ENCODE results near the gene KIDINS220.
A peak's percentile ranks its signal among the peaks of the same experiment; 100 is the strongest.

KIDINS220 gene

DNA sequence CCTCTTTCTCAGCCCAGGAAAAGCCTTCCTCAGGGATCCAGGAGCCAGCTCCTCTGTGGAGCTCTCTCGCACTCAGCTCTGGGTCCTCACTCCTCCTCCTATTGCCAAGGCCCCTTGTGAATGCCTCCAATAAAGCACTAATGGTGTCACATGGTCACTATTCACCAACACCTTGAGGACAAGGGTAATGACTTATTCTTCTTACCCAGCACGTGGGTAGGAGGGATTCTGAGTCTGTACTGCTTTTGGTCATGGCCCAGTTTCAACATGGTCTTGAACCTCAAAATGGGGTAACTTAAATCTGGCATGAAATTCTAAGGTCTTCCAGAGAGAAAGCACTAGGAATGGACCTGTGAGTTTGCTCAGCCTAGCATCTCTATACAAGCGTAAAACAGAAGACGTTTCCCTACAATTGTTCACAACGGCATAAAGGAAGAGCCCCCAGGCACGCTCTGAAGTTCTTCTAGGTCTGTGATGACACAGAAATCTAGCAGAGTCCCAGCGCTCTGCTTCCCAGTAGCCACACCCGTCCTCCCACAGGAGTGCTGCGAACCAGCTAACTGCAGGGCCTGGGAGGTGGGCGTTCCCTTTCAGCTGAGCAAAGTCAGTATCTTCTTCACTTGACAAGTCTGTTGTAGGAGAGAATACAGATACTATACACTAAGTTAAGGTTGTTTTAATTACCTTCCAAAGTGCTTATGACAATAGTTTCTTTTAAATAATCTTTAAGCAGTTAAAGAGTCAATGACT lies 14.6 kb upstream of the KIDINS220 start:
- peak in 38 of 56 donors; percentile 2 to 82 (median 31) for DNase-seq

- no peak for DNase-seq
Observed at GRCh38 chr2:8850845-8851487, 13.6 kb upstream of the KIDINS220 start.

DNA sequence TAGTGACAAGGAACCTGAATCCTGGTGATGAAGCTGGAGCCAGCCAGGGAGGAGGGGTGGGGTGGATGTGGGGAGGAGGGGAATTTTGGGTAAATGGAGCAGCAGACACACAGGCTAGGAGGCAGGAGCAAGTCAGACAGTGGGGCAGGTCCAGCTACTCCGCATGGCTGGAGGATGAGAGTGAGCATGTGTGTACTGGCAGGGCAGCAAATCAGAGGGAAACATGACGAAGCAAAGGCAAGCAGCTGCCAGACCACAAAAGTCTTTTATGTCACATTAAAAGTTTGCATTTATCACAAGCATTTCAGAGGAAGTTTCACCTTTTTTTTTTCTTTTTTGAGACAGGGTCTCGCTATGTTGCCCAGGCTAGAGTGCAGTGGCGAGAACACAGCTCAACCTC lies 11.9 kb upstream of the KIDINS220 start:
- no peak for DNase-seq

GRCh38 chr2:8848328-8849100 lies 11.1 kb upstream of the KIDINS220 start:
- DNase-seq: no peak

GRCh38 chr2:8847400-8847799 lies 10.0 kb upstream of the KIDINS220 start:
- DNase-seq: no peak

GRCh38 chr2:8841932-8842331 lies 4.5 kb upstream of the KIDINS220 start:
- DNase-seq: no peak

DNA sequence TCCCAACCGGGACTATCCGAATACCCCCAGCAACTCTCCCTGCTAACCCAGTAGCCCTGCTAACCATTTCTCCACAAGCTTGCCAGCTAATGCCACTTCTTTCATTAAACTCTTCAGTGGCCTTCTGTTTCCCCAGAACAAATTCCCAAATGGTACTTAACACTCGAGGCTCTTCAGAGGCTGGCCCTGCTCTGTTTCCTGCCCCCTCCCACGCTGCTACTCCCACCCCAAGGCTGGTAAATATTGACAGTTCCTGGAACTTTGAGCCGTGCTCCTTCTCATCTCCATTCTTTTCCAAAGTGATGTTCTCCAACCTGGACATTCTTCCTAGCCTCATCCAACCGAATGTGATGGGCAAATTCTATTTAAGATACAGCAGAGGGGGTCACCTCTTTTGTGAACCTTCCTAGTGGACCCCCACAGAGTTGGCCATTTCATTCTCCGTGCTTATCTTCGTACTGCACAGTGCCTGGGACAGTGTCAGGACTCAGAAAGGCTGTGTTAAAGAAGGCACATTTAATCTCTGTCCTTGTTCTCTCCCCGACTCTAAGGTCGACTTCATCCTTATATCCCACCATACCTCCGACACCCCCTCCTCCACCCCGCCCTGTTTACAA lies 3.2 kb upstream of the KIDINS220 start:
- DNase-seq: no peak

DNA sequence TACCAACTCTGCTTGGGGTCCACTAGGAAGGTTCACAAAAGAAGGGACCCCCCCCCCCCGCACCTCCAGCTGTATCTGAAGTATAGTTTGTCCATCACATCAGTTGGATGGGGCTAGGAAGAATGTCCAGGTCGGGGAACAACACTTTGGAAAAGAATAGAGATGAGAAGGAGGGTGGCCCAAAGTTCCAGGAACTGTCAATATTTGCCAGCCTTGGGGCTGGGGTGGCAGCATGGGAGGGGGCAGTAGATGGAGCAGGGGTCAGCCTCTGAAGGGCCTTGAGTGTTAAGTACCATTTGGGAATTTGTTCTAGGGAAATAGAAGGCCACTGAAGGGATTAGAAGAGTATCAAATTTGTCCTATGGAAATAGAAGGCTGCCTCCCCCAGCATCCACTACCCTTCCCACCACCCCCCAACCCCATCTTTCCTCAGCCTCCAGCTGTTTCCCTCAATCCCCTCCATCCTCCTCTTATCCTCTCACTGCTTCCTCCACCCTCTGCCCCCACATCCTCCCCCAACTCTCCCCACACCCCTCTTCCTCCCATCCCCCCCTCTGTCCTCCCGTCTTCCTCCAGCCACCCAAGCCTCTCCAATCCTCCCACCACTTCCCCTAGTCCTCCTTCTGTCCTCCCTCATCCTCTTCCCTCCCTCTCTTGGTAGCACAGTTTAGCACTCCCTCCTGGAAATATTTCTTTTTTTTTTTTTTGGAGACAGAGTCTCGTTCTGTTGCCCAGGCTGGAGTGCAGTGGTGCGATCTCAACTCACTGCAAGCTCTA lies 2.0 kb upstream of the KIDINS220 start:
- no peak for DNase-seq

DNA sequence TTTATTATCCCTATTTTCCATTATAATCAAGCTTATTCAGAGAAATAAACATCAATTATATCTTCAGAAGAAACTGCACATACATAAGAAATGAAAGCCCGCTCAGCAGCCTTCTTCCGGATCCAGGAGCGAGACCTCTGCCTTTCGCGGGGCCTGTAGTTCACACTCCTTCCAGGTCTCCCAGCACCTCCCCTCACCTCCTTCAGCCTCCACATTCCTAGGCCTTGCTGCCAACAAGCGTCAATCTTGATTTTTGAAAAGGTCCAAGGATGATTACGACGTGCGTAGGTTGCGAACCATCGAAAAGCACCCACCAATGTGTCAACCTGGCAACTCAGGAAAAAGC lies 355 bp upstream of the KIDINS220 start:
- DNase-seq: peak in 2 of 56 donors; percentile 19 to 54

GRCh38 chr2:8835279-8835678 lies 2.1 kb downstream of the KIDINS220 start:
- no peak for DNase-seq

GRCh38 chr2:8833853-8834252 lies 3.6 kb downstream of the KIDINS220 start:
- no peak for DNase-seq

DNA sequence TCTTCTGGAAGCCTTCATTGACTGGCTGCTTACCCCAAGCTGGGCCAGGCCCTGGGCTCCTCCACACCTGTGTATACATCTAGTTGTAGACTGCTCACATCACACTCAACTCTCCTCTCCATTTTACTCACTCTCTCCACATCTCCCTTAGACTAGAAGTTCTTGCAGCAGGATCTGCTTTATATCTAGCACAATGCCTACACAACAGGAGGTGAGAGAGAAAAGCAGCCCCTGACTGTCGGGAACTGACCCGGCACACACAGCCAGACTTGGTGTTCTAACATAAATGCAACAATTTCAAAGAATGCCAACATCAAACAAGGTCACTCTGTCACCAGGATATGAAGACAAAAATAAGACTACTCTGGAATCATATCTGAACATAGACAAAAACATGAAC lies 5.9 kb downstream of the KIDINS220 start:
- no peak for DNase-seq

GRCh38 chr2:8827729-8828128 lies 9.7 kb downstream of the KIDINS220 start:
- DNase-seq: no peak

DNA sequence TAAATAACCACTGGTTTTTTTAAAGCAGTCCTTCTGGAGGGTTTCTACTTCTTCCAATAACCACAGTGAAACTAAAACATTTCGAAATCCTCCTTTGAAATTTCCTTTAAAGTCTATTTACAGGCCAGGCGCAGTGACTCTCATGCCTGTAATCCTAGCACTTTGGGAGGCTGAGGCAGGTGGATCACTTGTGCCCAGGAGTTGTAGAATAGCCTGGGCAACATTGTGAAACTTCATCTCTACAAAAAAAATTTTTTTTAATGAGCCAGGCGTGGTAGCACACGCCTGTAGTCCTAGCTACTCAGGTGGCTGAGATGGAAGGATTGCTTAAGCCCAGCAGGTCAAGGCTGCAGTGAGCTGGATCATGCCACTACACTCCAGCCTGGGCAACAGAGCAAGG lies 15.2 kb downstream of the KIDINS220 start:
- DNase-seq: no peak

- DNase-seq: peak in 27 of 56 donors; percentile 4 to 51 (median 25)
Observed at GRCh38 chr2:8821276-8822217, 15.9 kb downstream of the KIDINS220 start.

GRCh38 chr2:8819948-8820347 lies 17.5 kb downstream of the KIDINS220 start:
- no peak for DNase-seq

DNA sequence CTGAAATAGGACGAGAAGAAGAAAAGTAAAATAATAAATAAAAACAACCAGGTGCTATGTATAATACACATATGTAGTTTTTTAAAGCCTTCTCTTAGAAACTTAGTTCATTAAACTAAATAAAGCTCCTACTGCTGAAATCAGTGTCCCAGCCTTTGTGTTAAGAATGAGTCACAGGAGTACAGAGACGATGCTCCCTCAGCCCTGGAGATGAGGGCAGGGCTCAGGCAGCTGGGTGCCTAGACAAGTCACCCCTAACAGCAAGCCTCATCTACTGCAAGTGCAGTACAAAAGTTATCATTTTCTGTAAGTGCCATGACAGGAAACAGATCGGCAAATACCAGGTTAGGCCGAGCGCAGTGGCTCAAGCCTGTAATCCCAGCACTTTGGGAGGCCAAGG lies 18.2 kb downstream of the KIDINS220 start:
- DNase-seq: no peak

DNA sequence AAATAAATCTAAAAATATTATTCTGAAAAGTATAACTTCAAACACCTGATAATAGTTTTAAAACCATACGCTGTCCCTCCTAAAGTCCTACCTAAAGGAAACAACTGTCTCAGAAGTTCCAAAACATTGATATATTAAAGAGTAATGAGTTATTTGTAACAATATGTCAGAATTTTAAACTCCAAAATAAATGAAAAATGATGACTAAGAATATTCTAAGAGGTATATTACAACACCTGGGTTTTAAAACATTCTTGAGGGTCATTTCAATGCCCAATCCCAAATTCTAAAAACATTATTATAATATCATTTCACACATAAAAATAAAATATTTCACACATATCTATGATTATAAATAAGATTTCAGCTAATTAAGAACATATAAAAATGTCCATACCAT lies 20.2 kb downstream of the KIDINS220 start:
- DNase-seq: no peak

- no peak for DNase-seq
Observed at GRCh38 chr2:8806885-8807704, 30.3 kb downstream of the KIDINS220 start.

Data from nucleus accumbens (tissue), 56 donors.